Jurkat, Clone E6-1 (cell line): Measurements from ENCODE around the gene CATSPERE.
"Not testable (repeated sequence)": the region's sequence is repeated elsewhere in the genome, so short reads cannot be mapped to it uniquely, and the experiment has no call there.

Experiments
- DNase-seq: peaks from one replicate; pipeline ENCODE4 v3.0.0-alpha.2; 2011; ENCODE audit warnings: low read depth, low spot score
- H3K4me3 ChIP-seq: 2 replicates; pipeline ENCODE4 v1.5.1; 2011; ENCODE audit warnings: mild to moderate bottlenecking, low read length, control low read depth, moderate library complexity

The CATSPERE gene

GRCh38 chr1:244447552-244447951, 13.5 kb upstream of the CATSPERE start:
- no peak overlapping the region for H3K4me3 ChIP-seq

GRCh38 chr1:244448279-244449036, 12.6 kb upstream of the CATSPERE start:
- H3K4me3 ChIP-seq: no peak overlapping the region

More at GRCh38 chr1:244447552-244447951, 13.5 kb upstream of the CATSPERE start:
- no peak for DNase-seq

GRCh38 chr1:244449936-244450508, 11.1 kb upstream of the CATSPERE start:
- H3K4me3 ChIP-seq: peak overlapping the region; percentile 90
- DNase-seq: no peak

More at GRCh38 chr1:244448279-244449036, 12.6 kb upstream of the CATSPERE start:
- no peak for DNase-seq

GRCh38 chr1:244450597-244451538, 10.2 kb upstream of the CATSPERE start:
- peak; percentile 48 for DNase-seq
- H3K4me3 ChIP-seq: peak overlapping the region; percentile 90

- DNase-seq: no peak
- peak within 1 kb of the TSS; percentile 90 for H3K4me3 ChIP-seq
Measured at GRCh38 chr1:244451539-244451950, 9.5 kb upstream of the CATSPERE start, which contains the start of gene ADSS2. TSS of gene ADSS2 (minus strand) at chr1:244451909. CDS start at chr1:244451817, 92 bp downstream.

- H3K4me3 ChIP-seq: peak overlapping the region; percentile 90
Measured at GRCh38 chr1:244451951-244452795, 8.9 kb upstream of the CATSPERE start.

GRCh38 chr1:244454412-244454811, 6.7 kb upstream of the CATSPERE start:
- no peak overlapping the region for H3K4me3 ChIP-seq
- DNase-seq: no peak

More at GRCh38 chr1:244451951-244452795, 8.9 kb upstream of the CATSPERE start:
- DNase-seq: peak; percentile 99

GRCh38 chr1:244456586-244456985, 4.5 kb upstream of the CATSPERE start:
- H3K4me3 ChIP-seq: no peak overlapping the region
- DNase-seq: no peak

GRCh38 chr1:244458781-244459180, 2.3 kb upstream of the CATSPERE start:
- H3K4me3 ChIP-seq: no peak overlapping the region
- DNase-seq: no peak

- no peak for DNase-seq
- no peak overlapping the region for H3K4me3 ChIP-seq
Measured at GRCh38 chr1:244460197-244460596, 876 bp upstream of the CATSPERE start.

GRCh38 chr1:244466724-244467123, 5.7 kb downstream of the CATSPERE start:
- DNase-seq: no peak
- H3K4me3 ChIP-seq: no peak overlapping the region

GRCh38 chr1:244473059-244473605, 12.1 kb downstream of the CATSPERE start:
- DNase-seq: no peak
- no peak overlapping the region for H3K4me3 ChIP-seq

- H3K4me3 ChIP-seq, DNase-seq: not testable (repeated sequence)
Measured at GRCh38 chr1:244484971-244485370, 23.9 kb downstream of the CATSPERE start.

GRCh38 chr1:244494653-244495052, 33.6 kb downstream of the CATSPERE start:
- H3K4me3 ChIP-seq: no peak overlapping the region
- DNase-seq: no peak

GRCh38 chr1:244496186-244496585, 35.1 kb downstream of the CATSPERE start:
- DNase-seq: no peak
- H3K4me3 ChIP-seq: no peak overlapping the region

GRCh38 chr1:244497805-244498204, 36.7 kb downstream of the CATSPERE start:
- DNase-seq: no peak
- H3K4me3 ChIP-seq: no peak overlapping the region

GRCh38 chr1:244499484-244499883, 38.4 kb downstream of the CATSPERE start:
- not testable (repeated sequence) for H3K4me3 ChIP-seq, DNase-seq

- DNase-seq, H3K4me3 ChIP-seq: not testable (repeated sequence)
Measured at GRCh38 chr1:244500515-244500914, 39.4 kb downstream of the CATSPERE start.
